ENCODE measurements around the gene NKPD1. TPM values are rescaled to one million over a fixed set of nuclear protein-coding genes. Genes with fewer than 3 reads are reported as not detected.

Gene NKPD1
- total and polyA plus RNA-seq, 4 donors: not detected

- H3K27me3 ChIP-seq (ENCODE audit: control insufficient read depth in 4 of 4, insufficient read depth in 4 of 4, low read length in 3 of 4): no peaks in the 10 kb centered on the region
- no peak overlapping the region for H3K27ac ChIP-seq (ENCODE audit: low read depth in 1 of 2, low read length in 2 of 2)
- 96% methylated on average over 1 of the region's 1 CpG for WGBS
- H3K4me3 ChIP-seq (ENCODE audit: low read depth in 1 of 3, low read length in 3 of 3): no peak overlapping the region
- H3K9ac ChIP-seq (ENCODE audit: low read depth in 1 of 2, low read length in 2 of 2): no peak overlapping the region
- DNase-seq (ENCODE audit: low spot score): no peak
- TF ChIP-seq ZBTB33 (IDR thresholded peaks at IDR 0.05): no peak
- TF ChIP-seq ATF3 (IDR thresholded peaks at IDR 0.05): no peak
- TF ChIP-seq CTCF (IDR thresholded peaks at IDR 0.05; ENCODE audit: low read depth, low read length, missing input control): no peak
- no peak for TF ChIP-seq RXRA (IDR thresholded peaks at IDR 0.05)
- no peak for TF ChIP-seq TAF1 (conservative IDR thresholded peaks at IDR 0.05)
- no peak for TF ChIP-seq NR2F2 (IDR thresholded peaks at IDR 0.05)
- no peak for TF ChIP-seq FOXA2 (IDR thresholded peaks at IDR 0.05)
- TF ChIP-seq EGR1 (IDR thresholded peaks at IDR 0.05; ENCODE audit: low read depth in 2 of 2): no peak
- H3K36me3 ChIP-seq (ENCODE audit: control insufficient read depth in 4 of 4, insufficient read depth in 3 of 4, low read depth in 1 of 4, low read length in 3 of 4): peaks cover 0 to 3% (median 0%) of the 10 kb centered on the region in 4 donors
- H3K9me3 ChIP-seq (ENCODE audit: control insufficient read depth in 4 of 4, low read length in 3 of 4): no peaks in the 10 kb centered on the region
- peaks cover 0 to 7% (median 3%) of the 10 kb centered on the region in 4 donors for H3K4me1 ChIP-seq (ENCODE audit: control insufficient read depth in 4 of 4, insufficient read depth in 4 of 4, low read length in 3 of 4)
Observed at GRCh38 chr19:45189971-45190370, 29.2 kb upstream of the NKPD1 start.

- H3K27ac ChIP-seq (ENCODE audit: low read depth in 1 of 2, low read length in 2 of 2): no peak overlapping the region
- H3K9ac ChIP-seq (ENCODE audit: low read depth in 1 of 2, low read length in 2 of 2): no peak overlapping the region
- no peaks in the 10 kb centered on the region for H3K27me3 ChIP-seq (ENCODE audit: control insufficient read depth in 4 of 4, insufficient read depth in 4 of 4, low read length in 3 of 4)
- H3K4me3 ChIP-seq (ENCODE audit: low read depth in 1 of 3, low read length in 3 of 3): no peak overlapping the region
- TF ChIP-seq EGR1 (IDR thresholded peaks at IDR 0.05; ENCODE audit: low read depth in 2 of 2) (no peak), CTCF (IDR thresholded peaks at IDR 0.05; ENCODE audit: low read depth, low read length, missing input control) (peak; percentile 40), REST (IDR thresholded peaks at IDR 0.05) (no peak), RAD21 (IDR thresholded peaks at IDR 0.05) (peak; percentile 51 to 69), FOXA1 (IDR thresholded peaks at IDR 0.05) (no peak), SP1 (IDR thresholded peaks at IDR 0.05) (no peak), JUND (IDR thresholded peaks at IDR 0.05) (no peak), RXRA (IDR thresholded peaks at IDR 0.05) (no peak)
- no peaks in the 10 kb centered on the region for H3K9me3 ChIP-seq (ENCODE audit: control insufficient read depth in 4 of 4, low read length in 3 of 4)
- peaks cover 0 to 7% (median 3%) of the 10 kb centered on the region in 4 donors for H3K4me1 ChIP-seq (ENCODE audit: control insufficient read depth in 4 of 4, insufficient read depth in 4 of 4, low read length in 3 of 4)
- H3K36me3 ChIP-seq (ENCODE audit: control insufficient read depth in 4 of 4, insufficient read depth in 3 of 4, low read depth in 1 of 4, low read length in 3 of 4): peaks cover 0 to 4% (median 0%) of the 10 kb centered on the region in 4 donors
- 57% methylated on average over 12 of the region's 12 CpGs for WGBS
- no peak for DNase-seq (ENCODE audit: low spot score)
Observed at GRCh38 chr19:45187421-45188100, 26.8 kb upstream of the NKPD1 start.
